Endothelial cell of umbilical vein (primary cell): ENCODE results near the gene FAM177B. TPM values are rescaled to one million over a fixed set of nuclear protein-coding genes. Genes with fewer than 3 reads are reported as not detected.

ENCODE experiments used
- polyA plus RNA-seq, 4 experiments: library from polyadenylated mRNA; depleted of rRNA in 3 of 4; stranded (reverse) in 3 of 4; unstranded in 1 of 4; fragments of >200 nt; gene quantifications; 2 replicates each; pipeline versions ENCODE4 v1.2.1 to v1.2.3, GENCODE V29; 2011 to 2012; ENCODE audit warnings: missing spikeins in 1 of 4
- total RNA-seq: library from RNA; stranded (reverse); gene quantifications from 2 replicates; pipeline ENCODE4 v1.2.3, GENCODE V29; 2021

Gene FAM177B
- total and polyA plus RNA-seq, 2 donors (not counting 3 experiments of a cell fraction or from before 2014, with no cell fraction given), result not detected

Other genes starting within 250 kb of the FAM177B start
- gene HHIPL2, start 189.1 kb upstream of the FAM177B start, total RNA-seq, result not detected in 2 replicates
- gene HHIPL2, start 189.1 kb upstream of the FAM177B start, polyA plus RNA-seq, result 0.03 TPM in 1 of 2 replicates, not detected in the other
- gene TAF1A, start 147.3 kb upstream of the FAM177B start, total RNA-seq, result 5.3 and 7.1 TPM in 2 replicates
- gene TAF1A, start 147.3 kb upstream of the FAM177B start, polyA plus RNA-seq, result 1.3 and 1.4 TPM in 2 replicates
- gene MIA3, start 119.1 kb upstream of the FAM177B start, total RNA-seq, result 61.3 and 63.7 TPM in 2 replicates
- 108 and 112 TPM in 2 replicates for gene MIA3, start 119.1 kb upstream of the FAM177B start, polyA plus RNA-seq
- gene AIDA, start 24.7 kb upstream of the FAM177B start, total RNA-seq, result 75.4 and 75.8 TPM in 2 replicates
- 25.3 and 32.8 TPM in 2 replicates for gene AIDA, start 24.7 kb upstream of the FAM177B start, polyA plus RNA-seq
- gene BROX, start 24.6 kb upstream of the FAM177B start, total RNA-seq, result 38.6 and 39.7 TPM in 2 replicates
- gene BROX, start 24.6 kb upstream of the FAM177B start, polyA plus RNA-seq, result 5.1 and 7.3 TPM in 2 replicates
- gene DISP1, start 77.8 kb downstream of the FAM177B start, total RNA-seq, result 2.4 and 3.9 TPM in 2 replicates
- 3.9 and 4.6 TPM in 2 replicates for gene DISP1, start 77.8 kb downstream of the FAM177B start, polyA plus RNA-seq